ENCODE data around the gene NTM.
"Not testable (repeated sequence)": the region's sequence is repeated elsewhere in the genome, so short reads cannot be mapped to it uniquely, and the experiment has no call there.

Gene NTM

GRCh38 chr11:131481971-131482370 lies 111.6 kb downstream of the NTM start:
- TF ChIP-seq FOXP2 (optimal IDR thresholded peaks at IDR 0.05; ENCODE audit: control extremely low read depth, extremely low read length, insufficient read depth) = no peak
- TF ChIP-seq EZH2 (IDR thresholded peaks at IDR 0.05) = no peak
- no peak for TF ChIP-seq POLR2AphosphoS5 (IDR thresholded peaks at IDR 0.05; ENCODE audit: borderline replicate concordance, low read depth, low read length)
- no peaks in the 10 kb centered on the region for H3K9me3 ChIP-seq (ENCODE audit: low read depth, low read length)

GRCh38 chr11:131483453-131483852 lies 113.0 kb downstream of the NTM start:
- TF ChIP-seq POLR2AphosphoS5 (IDR thresholded peaks at IDR 0.05; ENCODE audit: borderline replicate concordance, low read depth, low read length) (no peak), EZH2 (IDR thresholded peaks at IDR 0.05) (no peak), FOXP2 (optimal IDR thresholded peaks at IDR 0.05; ENCODE audit: control extremely low read depth, extremely low read length, insufficient read depth) (no peak)
- H3K4me3 ChIP-seq = no peak overlapping the region

More at GRCh38 chr11:131481971-131482370, 111.6 kb downstream of the NTM start:
- DNase-seq (ENCODE audit: low read depth, low spot score) = no peak
- H3K4me3 ChIP-seq = no peak overlapping the region
- H3K36me3 ChIP-seq (ENCODE audit: insufficient read depth, low read length) = no peaks in the 10 kb centered on the region
- H3K27ac ChIP-seq = no peak overlapping the region
- no peak overlapping the region for H3K9ac ChIP-seq (ENCODE audit: insufficient read length)

GRCh38 chr11:131483877-131484276 lies 113.5 kb downstream of the NTM start:
- H3K27ac ChIP-seq = no peak overlapping the region
- no peak overlapping the region for H3K4me3 ChIP-seq
- DNase-seq (ENCODE audit: low read depth, low spot score) = no peak
- no peak overlapping the region for H3K9ac ChIP-seq (ENCODE audit: insufficient read length)
- H3K36me3 ChIP-seq (ENCODE audit: insufficient read depth, low read length) = no peaks in the 10 kb centered on the region
- no peak for TF ChIP-seq FOXP2 (optimal IDR thresholded peaks at IDR 0.05; ENCODE audit: control extremely low read depth, extremely low read length, insufficient read depth)
- TF ChIP-seq EZH2 (IDR thresholded peaks at IDR 0.05) = no peak
- no peaks in the 10 kb centered on the region for H3K9me3 ChIP-seq (ENCODE audit: low read depth, low read length)

More at GRCh38 chr11:131483453-131483852, 113.0 kb downstream of the NTM start:
- Histone ChIP-seq H3K9ac (ENCODE audit: insufficient read length) (no peak overlapping the region), H3K9me3 (ENCODE audit: low read depth, low read length) (no peaks in the 10 kb centered on the region), H3K36me3 (ENCODE audit: insufficient read depth, low read length) (no peaks in the 10 kb centered on the region), H3K27ac (no peak overlapping the region)
- no peak for DNase-seq (ENCODE audit: low read depth, low spot score)

GRCh38 chr11:131486100-131486499 lies 115.7 kb downstream of the NTM start:
- Histone ChIP-seq H3K36me3 (ENCODE audit: insufficient read depth, low read length) (no peaks in the 10 kb centered on the region), H3K9ac (ENCODE audit: insufficient read length) (no peak overlapping the region), H3K27ac (no peak overlapping the region), H3K4me3 (no peak overlapping the region), H3K9me3 (ENCODE audit: low read depth, low read length) (no peaks in the 10 kb centered on the region)
- DNase-seq (ENCODE audit: low read depth, low spot score) = no peak
- TF ChIP-seq FOXP2 (optimal IDR thresholded peaks at IDR 0.05; ENCODE audit: control extremely low read depth, extremely low read length, insufficient read depth) = no peak

GRCh38 chr11:131486937-131487635 lies 116.7 kb downstream of the NTM start:
- no peak for DNase-seq (ENCODE audit: low read depth, low spot score)
- Histone ChIP-seq H3K9ac (ENCODE audit: insufficient read length) (no peak overlapping the region), H3K36me3 (ENCODE audit: insufficient read depth, low read length) (no peaks in the 10 kb centered on the region), H3K4me3 (no peak overlapping the region), H3K27ac (no peak overlapping the region), H3K9me3 (ENCODE audit: low read depth, low read length) (no peaks in the 10 kb centered on the region)
- TF ChIP-seq FOXP2 (optimal IDR thresholded peaks at IDR 0.05; ENCODE audit: control extremely low read depth, extremely low read length, insufficient read depth) (no peak), POLR2AphosphoS5 (IDR thresholded peaks at IDR 0.05; ENCODE audit: borderline replicate concordance, low read depth, low read length) (no peak), EZH2 (IDR thresholded peaks at IDR 0.05) (no peak)

- TF ChIP-seq EZH2 (IDR thresholded peaks at IDR 0.05) (no peak), FOXP2 (optimal IDR thresholded peaks at IDR 0.05; ENCODE audit: control extremely low read depth, extremely low read length, insufficient read depth) (no peak), POLR2AphosphoS5 (IDR thresholded peaks at IDR 0.05; ENCODE audit: borderline replicate concordance, low read depth, low read length) (no peak)
- Histone ChIP-seq H3K27ac (no peak overlapping the region), H3K9me3 (ENCODE audit: low read depth, low read length) (no peaks in the 10 kb centered on the region), H3K36me3 (ENCODE audit: insufficient read depth, low read length) (no peaks in the 10 kb centered on the region), H3K9ac (ENCODE audit: insufficient read length) (no peak overlapping the region), H3K4me3 (no peak overlapping the region)
- no peak for DNase-seq (ENCODE audit: low read depth, low spot score)
Measured at GRCh38 chr11:131488238-131488637, 117.8 kb downstream of the NTM start.

GRCh38 chr11:131491503-131491902 lies 121.1 kb downstream of the NTM start:
- H3K36me3 ChIP-seq (ENCODE audit: insufficient read depth, low read length) = no peaks in the 10 kb centered on the region
- no peaks in the 10 kb centered on the region for H3K9me3 ChIP-seq (ENCODE audit: low read depth, low read length)
- DNase-seq (ENCODE audit: low read depth, low spot score) = no peak
- H3K4me3 ChIP-seq = no peak overlapping the region
- no peak overlapping the region for H3K9ac ChIP-seq (ENCODE audit: insufficient read length)
- H3K27ac ChIP-seq = no peak overlapping the region
- TF ChIP-seq EZH2 (IDR thresholded peaks at IDR 0.05) = no peak
- no peak for TF ChIP-seq POLR2AphosphoS5 (IDR thresholded peaks at IDR 0.05; ENCODE audit: borderline replicate concordance, low read depth, low read length)
- TF ChIP-seq FOXP2 (optimal IDR thresholded peaks at IDR 0.05; ENCODE audit: control extremely low read depth, extremely low read length, insufficient read depth) = no peak

GRCh38 chr11:131495423-131495822 lies 125.0 kb downstream of the NTM start:
- Histone ChIP-seq H3K9ac (ENCODE audit: insufficient read length) (no peak overlapping the region), H3K36me3 (ENCODE audit: insufficient read depth, low read length) (no peaks in the 10 kb centered on the region), H3K4me3 (no peak overlapping the region), H3K27ac (no peak overlapping the region), H3K9me3 (ENCODE audit: low read depth, low read length) (no peaks in the 10 kb centered on the region)
- TF ChIP-seq FOXP2 (optimal IDR thresholded peaks at IDR 0.05; ENCODE audit: control extremely low read depth, extremely low read length, insufficient read depth) = no peak
- TF ChIP-seq EZH2 (IDR thresholded peaks at IDR 0.05) = no peak
- TF ChIP-seq POLR2AphosphoS5 (IDR thresholded peaks at IDR 0.05; ENCODE audit: borderline replicate concordance, low read depth, low read length) = no peak
- DNase-seq (ENCODE audit: low read depth, low spot score) = no peak

GRCh38 chr11:131497686-131498085 lies 127.3 kb downstream of the NTM start:
- H3K9me3 ChIP-seq (ENCODE audit: low read depth, low read length); H3K36me3 ChIP-seq (ENCODE audit: insufficient read depth, low read length); H3K9ac ChIP-seq (ENCODE audit: insufficient read length); H3K4me3 ChIP-seq; DNase-seq (ENCODE audit: low read depth, low spot score); H3K27ac ChIP-seq: not testable (repeated sequence)
